D341Med (cell line): ENCODE data around the gene RRM2.
"Not testable (repeated sequence)": the region's sequence is repeated elsewhere in the genome, so short reads cannot be mapped to it uniquely, and the experiment has no call there.

Experiments used
- DNase-seq: peaks from one replicate; pipeline ENCODE4 v3.0.0; 2012; ENCODE audit warnings: low spot score

Gene RRM2

GRCh38 chr2:10132596-10132995 is 10.1 kb downstream of the RRM2 start:
- DNase-seq: no peak

DNA sequence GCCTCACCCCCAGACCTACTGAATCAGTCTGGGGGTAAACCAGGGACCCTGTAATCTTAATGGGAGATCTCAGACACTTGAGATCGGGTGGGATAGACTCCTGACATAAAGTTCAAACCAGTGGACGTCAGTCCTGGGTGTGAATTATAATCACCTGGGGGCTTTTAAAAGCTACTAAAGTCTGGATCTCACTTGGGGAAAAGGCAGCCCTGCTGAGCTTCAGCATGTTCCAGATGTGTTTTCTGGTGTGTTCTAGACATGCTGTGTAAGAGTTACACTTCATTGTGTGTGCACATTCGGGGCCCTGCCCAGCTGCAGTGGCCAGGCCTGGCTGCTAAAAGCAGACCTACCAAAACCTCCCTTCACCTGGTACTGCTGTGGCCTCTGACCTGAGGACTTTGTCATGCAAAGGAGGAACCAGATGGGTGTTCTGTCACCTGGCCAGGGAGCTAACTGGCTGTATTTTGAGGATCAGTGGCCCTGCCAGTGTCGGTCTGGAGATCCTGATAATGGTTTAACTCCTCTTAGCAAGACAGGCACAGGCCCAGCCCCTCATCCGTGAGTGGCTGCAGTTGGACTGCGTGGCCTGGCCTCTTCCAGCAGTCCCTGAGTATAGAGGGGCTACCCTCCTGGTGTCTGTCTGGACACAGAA is 10.6 kb downstream of the RRM2 start:
- no peak for DNase-seq

- DNase-seq: no peak
Observed at GRCh38 chr2:10135296-10136089, 13.0 kb downstream of the RRM2 start.

- DNase-seq: no peak
Observed at GRCh38 chr2:10136101-10136934, 13.8 kb downstream of the RRM2 start.

- DNase-seq: no peak
Observed at GRCh38 chr2:10137053-10137843, 14.7 kb downstream of the RRM2 start.

DNA sequence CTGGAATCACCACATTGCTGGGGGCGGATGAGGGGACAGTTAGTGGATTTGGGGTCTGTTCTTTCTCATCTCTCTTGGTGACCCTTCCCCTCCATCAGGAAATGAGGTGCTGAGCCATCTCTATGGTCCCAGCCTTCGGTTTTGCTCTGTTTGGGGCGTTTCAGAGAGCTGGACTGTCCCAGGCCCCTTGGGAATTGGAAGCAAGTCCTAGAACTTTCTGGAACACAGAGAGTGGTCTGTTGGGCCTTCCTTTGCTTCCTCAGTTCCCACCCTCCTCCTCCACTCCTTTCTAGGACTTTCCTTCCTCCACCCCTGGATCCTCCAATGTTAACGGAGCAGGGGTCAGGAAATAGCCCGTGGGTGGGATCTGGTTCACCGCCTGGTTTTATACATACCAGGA is 17.0 kb downstream of the RRM2 start:
- no peak for DNase-seq

- no peak for DNase-seq
Observed at GRCh38 chr2:10140841-10141610, 18.5 kb downstream of the RRM2 start.

DNA sequence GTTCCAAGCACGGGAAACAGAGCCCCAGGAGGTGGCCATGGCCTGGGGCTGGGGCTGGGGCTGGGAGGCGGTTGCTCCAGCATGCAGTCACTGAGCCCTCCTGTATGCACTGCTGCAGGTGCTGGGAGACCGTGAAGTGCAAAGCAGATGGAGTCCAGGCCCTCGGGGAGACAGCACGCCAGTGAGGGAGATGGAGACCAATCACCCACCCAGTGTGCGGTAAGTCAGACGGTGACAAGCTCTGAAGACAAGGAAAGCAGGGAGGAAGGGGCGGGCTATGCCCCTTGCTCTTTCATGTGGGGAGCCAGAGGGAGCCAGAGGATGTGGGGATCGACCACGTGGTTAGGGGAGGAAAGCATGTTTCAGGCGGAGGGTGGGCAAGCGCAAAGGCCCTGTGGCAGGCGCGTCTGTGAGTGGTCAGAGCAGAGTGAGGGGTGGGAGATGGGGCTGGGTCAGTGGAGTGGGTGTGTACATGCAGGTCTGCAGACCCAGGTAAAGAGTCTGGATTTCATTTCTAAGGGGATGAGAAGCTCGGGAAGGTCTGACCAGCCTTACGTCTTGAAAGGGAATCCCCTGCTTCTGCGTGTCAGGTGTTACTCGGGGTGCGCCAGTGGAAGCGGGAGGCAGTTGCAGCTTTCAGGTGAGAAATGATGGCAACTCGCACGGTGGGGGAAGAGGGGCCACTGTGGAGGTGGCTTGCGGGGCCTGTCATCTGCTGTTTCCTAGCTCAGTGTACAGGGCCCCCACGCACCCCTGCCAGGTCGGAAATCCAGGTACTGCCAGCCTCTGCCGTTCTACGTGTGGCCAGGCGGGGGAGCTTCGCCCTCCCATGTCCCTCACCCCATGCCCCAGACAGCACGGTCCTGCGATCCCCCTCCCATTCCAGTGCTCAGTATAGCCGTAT is 19.4 kb downstream of the RRM2 start:
- peak; percentile 76 for DNase-seq

DNA sequence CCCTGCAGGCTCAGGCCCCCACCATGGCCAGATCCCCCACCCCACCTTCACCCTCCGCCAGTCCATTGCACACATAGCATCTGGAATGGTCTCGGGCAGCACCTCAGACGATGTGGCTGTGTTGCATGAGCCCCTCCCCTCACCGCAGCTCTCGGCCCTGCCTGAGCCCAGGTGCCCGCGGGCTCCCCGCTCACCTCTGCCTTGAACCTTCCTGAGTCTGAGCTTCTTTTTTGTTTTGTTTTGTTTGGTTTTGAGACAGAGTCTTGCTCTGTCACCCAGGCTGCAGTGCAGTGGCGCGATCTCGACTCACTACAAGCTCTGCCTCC is 20.1 kb downstream of the RRM2 start:
- no peak for DNase-seq

DNA sequence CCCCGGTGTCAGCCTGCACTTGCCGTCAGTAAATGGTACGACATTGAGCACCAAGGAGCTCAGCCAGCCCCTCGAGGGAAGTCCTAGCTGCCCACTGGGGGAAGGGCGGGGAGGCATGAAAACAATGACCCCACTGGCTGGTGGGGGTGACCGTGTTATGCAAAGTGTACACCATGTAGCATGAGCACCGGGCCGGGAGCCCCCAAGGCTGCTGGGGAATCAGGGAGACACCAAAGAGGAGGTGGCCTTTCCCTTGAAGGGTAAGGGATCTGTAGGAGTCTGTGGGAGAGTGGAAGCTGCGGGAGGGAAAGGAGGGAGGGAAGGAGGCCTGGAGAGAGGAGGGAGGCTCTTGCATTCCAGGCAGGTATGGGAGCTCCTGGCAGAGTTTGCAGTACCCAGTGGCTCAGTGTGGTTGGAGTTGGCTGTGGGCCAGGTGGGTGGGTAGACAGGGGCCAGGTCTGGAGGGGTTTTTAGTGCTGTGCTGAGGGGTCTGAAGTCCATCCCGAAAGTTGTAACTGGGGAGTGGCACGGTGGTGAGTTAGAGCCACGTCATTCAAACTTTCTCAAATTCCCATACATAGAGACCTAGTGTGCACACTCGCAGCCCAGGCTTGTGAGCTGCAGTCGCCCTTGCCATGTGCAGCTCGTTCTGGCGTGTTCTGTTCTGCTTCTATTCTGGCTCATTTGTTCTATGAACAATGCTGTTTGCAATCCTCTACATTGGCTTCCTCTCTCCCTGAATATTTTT is 22.4 kb downstream of the RRM2 start:
- DNase-seq: no peak

DNA sequence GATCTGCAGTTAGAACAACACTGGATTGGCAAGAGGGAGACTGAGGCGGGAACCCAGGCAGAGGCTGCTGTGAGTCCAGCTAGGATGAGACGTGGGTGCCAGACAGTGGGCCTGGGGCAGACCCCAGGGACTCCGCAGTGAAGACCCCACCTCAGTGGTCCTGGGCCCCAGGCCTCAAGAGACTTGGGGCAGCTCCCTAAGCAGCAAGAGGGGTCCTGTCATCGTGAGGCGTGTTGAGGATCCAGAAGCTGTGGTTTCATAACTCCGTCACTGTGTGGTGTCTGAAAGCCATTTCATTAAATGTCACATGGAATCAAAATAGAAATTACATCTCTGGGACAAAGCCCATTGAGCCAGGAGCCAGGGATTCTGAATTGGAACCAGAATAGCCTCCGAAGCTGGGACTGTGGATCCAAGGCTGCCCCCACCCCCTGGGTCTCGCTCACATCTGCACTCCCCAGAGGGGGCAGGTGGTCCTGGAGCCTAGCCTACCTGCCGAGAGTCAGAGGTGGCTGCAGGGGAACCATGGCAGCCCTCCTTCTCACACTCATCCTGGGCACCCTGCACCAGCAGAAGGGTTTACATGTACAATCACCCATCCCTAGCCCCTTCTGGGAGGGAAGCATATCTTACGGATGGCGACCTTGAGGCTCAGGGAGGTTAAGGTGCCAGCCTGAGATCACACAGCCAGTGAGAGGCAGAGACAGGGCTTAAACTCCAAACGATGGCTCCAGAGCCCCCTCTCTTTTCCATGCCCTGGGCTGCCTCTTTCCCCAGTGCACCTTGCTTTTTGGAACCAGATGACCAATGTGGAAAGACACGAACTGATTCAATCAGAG is 23.2 kb downstream of the RRM2 start:
- no peak for DNase-seq

DNA sequence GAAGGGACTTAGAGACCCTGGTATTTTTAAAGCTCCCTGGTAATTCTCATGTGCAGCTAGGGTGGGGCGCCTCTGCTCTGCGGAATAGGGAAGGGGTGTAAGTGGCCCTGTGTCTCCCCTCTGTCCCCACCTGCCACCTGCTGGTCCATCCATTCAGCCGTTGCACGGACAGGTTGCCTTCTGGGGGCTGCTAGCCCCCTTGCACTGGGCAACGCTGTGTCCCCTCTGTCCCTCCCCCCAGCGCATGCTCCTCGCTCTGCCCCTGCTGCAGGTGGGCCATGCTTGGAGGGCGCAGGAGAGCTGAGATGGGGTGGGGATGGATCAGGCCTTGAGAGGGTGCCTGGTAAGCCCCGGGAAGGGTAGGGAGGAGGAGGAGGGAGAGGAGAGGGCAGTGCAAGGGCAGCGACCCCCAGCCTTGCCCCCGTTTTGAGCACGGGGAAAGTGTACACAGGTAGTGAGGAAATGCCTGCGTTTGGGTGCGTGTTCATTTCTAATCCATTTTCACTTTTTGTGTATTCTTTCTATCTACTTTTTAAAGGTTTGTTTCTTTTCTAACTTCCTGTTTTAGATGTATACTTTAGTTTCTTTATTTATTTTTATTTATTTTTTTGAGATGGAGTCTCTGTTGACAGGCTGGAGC is 23.9 kb downstream of the RRM2 start:
- no peak for DNase-seq

DNA sequence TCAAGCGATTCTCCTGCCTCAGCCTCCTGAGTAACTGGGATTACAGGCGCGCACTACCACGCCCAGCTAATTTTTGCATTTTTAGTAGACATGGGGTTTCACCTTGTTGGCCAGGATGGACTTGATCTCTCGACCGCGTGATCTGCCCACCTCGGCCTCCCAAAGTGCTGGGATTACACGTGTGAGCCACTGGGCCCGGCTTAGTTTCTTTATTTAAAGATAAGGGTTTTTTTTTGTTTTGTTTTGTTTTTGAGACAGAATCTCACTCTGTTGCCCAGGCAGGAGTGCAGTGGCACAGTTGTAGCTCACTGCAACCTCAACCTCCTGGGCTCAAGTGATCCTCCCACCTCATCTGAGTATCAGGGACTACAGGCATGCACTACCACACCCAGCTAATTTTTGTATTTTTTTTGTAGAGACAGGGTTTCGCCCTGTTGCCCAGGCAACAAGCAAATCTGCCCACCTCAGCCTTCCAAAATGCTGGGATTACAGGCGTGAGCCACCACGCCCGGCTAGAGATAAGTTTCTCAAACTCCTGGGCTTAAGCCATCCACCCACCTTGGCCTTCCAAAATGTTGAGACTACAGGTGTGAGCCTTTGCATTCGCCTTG is 24.6 kb downstream of the RRM2 start:
- not testable (repeated sequence) for DNase-seq

- no peak for DNase-seq
Observed at GRCh38 chr2:10148268-10148667, 25.7 kb downstream of the RRM2 start.

DNA sequence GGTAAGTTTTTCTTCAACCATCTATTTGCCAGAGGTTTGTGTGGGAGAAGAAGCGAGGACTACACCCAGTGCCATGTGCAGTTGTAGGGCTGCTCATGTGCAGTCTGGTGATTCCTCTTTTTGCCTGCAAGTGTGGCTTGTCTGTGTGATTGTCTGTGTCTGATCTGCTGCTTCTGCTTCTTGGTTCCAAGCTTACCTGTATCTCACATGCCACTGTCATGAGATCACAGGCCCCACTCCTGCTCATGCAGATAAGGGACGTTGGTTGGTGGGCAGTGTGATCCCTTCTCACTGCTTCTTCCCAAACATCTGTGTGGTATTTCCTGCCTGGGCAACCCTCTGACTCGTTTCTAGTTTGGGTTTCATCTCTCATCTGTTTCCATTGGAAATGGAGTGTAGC is 27.1 kb downstream of the RRM2 start:
- no peak for DNase-seq

- DNase-seq: no peak
Observed at GRCh38 chr2:10150436-10150835, 27.9 kb downstream of the RRM2 start.

GRCh38 chr2:10151462-10151861 is 28.9 kb downstream of the RRM2 start:
- DNase-seq: no peak

DNA sequence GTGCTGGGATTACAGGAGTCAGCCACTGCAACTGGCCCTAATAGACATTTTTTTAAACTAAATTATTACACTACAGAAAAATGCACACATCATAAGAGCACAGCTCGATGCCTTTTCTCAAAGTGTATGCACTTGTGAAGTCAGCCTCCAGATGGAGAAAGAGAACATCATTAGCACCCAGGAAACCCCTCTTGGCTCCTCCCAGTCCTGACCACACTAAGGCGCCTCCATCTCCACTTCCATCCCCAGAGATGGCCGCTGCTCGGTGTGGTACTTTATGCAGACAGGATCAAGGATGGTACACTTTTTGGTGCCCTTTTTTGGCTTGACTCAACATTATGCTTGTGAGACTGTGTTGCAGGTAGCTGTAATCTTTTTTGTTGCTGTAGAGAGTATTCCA is 34.8 kb downstream of the RRM2 start:
- no peak for DNase-seq
